ENCODE results near the gene CLIC3.
"Not testable (repeated sequence)": the region's sequence is repeated elsewhere in the genome, so short reads cannot be mapped to it uniquely, and the experiment has no call there.

Gene CLIC3, protein sequence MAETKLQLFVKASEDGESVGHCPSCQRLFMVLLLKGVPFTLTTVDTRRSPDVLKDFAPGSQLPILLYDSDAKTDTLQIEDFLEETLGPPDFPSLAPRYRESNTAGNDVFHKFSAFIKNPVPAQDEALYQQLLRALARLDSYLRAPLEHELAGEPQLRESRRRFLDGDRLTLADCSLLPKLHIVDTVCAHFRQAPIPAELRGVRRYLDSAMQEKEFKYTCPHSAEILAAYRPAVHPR

DNA sequence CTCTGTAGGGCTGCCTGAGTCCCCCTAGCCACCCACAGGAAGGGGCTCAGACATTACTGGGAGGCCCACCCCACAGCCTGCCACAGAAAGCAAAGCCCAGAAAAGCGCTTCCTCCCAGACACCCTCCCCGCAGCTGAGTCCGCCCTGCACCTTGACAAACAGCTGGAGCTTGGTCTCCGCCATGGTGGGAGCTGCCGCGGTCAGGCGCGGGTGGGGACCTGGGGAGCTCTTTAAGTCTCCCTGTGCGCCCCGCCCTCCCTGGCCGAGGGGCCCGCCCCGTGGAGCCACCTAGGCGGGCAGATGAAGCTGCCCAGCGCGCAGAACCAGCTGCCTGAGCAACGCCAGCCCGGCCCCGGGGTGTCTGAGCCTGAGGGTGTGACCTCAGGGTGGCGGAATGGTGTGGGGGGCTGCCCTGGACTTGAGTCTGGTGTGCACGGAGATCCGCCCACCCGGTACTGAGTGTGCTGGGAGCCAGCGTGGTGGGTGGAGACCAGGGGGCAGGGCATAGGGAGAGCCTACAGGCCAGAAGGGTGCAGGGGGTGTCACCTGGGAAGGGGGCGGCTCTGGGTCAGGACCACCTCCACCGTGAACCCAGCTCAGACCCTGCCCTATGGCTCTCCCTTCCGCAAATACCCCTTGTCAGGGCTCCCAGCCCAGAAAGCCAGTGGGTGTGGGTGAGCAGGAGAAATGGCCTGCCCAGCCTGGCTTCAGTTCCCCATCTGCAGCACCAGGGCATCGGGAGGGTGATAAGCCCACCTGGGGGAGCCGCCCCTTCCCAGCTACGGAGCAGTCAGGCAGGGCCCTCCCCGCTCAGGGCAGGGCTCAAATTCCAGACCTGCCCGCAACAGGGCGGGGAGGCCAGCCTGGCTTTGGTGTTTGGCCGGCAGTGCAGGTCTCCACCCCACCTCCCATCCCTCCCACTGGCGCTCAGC lies at the start of gene CLIC3:
CLIC3 (minus strand) TSS at position 208 of the 932 bp plus-strand sequence; CDS start at position 183, 25 bp downstream.
- DNase-seq (ENCODE audit: low read depth, low spot score): no peak

DNA sequence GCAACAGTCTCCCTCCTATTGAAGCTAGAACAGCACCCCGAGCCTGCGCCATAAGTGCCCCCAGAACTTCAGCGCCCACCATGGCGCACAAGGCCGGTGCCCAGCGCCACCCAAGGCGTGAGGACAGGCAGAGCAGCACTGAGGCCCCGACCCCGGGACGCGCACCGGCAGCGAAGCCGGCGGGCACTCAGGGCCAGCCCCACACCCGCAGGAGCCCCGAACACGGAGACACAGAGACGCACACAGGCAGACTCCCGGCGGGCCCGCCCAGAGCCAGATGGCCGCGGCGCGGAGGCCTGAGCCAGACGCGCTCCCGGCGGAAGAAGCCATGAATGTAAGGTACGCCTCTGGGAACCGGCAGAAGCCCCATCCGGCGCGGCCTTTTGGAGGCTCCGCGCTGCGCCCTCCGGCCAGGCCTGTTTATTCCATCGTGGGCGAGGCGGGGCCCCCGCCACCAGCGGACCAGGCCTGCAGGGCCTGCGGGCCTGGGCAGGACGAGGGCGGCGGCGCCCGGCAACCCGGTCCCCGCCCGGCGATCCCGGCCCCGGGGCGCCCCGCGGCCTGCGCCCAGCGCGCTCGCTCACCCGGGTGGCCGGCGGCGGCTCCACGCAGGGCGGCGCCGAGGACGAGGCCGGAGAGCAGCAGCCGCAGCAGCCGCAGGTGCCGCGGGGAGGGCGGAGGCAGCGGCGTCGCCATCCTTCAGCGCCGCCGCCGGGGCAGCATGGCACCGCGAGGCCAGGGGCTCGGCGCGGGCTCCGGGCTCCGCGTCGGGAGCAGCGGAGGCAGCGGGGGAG lies 49.1 kb upstream of the CLIC3 start:
- no peak for DNase-seq (ENCODE audit: low read depth, low spot score)

DNA sequence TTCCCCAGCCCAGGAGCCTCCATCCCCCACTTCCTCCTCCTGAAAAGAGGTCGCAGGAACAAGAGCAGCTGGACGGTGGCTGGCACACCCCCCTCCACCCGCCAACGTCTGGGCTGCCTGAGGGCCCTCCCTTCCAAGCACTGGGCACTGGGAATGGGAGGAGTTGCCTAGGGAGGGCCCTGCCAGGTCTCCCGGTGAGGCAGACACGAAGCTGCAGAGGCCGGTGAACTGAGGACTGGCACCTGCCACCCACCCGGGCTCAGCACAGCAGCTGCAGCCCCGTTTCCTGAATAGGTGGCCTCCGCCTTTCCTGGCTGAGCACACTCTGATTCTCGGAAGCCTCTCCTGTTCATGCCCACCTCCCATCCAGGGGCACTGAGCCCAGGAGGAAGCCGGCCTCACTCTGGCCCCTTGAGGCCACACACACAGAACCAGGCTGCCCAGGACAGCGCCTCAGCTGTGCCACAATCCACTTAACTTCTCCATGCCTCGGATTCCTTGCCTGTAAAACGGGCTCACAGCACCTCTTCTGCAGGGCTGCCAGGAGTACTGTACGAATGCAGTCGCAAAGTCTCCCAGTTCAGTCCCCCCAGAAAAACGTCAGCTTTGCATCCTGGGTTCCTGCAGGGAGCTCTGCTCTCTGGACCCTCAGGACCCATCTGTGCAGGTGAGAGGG lies 48.3 kb upstream of the CLIC3 start:
- DNase-seq (ENCODE audit: low read depth, low spot score): no peak

DNA sequence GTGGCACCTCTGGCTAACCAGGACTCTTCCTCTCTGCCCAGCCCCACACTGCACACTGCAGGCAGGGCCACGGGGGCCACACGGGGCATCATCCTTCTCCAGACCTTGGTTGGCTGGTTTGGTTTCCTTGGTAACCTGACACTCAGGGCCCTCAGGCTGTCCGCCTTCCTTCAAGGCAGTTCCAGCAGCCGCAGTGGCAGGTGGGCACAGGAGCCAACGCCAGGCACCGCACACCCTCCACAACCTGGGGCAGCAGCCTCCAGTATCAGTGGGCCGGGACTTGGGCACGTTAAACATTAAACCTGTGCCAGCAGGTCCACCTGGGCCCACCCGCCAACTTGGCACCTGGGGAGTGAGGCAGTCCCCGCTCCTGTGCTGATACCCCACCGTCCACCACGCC lies 47.7 kb upstream of the CLIC3 start:
- no peak for DNase-seq (ENCODE audit: low read depth, low spot score)

DNA sequence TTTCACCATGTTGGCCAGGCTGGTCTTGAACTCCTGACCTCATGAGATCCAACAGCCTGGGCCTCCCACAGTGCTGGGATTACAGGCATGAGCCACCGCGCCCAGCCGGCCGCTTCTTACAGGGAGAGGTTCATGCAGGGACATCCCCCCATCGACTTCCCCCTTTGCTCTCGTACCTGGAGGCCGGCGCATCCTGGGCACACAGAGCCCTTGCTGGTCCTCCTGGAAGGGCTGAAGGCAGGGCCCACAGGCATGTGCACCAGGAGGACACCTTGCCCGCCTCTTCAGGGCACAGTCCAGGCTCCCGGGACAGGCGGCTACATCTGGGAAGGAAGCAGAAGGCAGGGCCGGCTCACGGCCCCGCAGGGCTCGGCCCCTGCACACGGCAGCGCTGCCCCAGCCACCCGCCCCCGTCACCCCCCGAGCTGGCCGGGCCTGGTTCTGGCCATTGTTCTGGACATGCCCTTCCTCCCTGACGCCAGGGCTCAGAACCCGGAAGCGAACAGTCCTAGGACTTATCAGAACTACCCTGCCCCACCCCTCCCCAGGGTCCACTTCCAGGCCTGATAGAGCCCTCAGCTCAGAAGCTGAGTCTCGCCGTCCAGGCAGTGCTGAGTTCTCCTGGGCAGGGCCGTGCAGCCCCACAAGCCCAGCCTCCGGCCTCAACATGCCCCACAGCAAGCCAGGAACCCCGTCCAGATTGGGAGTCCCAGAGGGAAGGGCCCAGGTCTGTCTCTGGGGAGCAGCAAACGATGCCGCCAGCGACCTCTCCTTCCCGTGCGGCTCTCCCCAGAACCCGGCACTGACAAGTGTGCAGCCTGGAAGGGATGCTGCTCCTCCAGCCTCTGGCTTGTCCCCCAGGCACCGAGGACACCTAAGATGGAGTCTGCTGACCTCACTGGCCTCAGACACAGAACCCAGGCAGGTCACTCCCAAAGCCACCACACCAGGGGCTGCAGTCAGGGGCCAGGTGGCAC lies 46.7 kb upstream of the CLIC3 start:
- DNase-seq (ENCODE audit: low read depth, low spot score): no peak

DNA sequence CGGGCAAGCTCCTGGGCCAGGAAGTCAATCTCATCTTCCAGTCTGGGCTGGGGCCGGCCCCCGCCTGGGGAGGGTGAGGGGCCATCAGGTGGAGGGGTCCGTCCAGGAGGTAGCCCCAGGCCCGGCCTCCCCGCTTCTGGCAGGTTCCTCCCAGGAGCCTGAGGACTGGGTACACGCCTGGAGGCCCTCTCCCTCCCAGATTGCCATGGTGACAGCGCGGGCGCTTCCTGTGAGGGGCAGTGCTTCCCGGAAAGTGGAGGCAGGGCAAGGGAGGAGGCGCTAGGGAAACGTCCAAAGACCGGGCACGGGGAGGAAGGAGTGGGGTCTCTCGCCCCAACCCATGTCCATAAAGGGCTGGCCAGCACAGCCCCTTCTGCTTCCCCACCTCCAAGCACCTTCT lies 44.8 kb upstream of the CLIC3 start:
- DNase-seq (ENCODE audit: low read depth, low spot score): no peak

DNA sequence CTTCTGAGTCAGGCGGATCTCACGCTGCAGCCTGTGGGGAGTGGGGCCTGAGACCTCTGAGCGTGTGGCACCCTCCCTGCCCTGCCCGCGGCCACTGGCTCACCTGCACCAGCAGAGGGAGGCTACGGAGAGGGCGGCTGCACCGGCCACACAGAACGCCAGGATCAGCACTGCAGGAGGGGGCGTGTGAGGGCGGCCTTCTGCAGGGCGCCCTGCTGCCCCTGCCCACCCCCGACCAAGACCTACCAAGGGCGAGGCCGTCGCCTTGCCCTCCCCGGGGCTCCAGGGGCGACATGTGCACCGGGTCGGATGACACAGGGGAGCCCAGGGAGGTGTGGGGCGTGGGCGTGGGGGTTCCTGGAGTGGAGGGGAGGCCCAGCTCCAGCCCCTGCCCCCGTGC lies 44.2 kb upstream of the CLIC3 start:
- no peak for DNase-seq (ENCODE audit: low read depth, low spot score)

DNA sequence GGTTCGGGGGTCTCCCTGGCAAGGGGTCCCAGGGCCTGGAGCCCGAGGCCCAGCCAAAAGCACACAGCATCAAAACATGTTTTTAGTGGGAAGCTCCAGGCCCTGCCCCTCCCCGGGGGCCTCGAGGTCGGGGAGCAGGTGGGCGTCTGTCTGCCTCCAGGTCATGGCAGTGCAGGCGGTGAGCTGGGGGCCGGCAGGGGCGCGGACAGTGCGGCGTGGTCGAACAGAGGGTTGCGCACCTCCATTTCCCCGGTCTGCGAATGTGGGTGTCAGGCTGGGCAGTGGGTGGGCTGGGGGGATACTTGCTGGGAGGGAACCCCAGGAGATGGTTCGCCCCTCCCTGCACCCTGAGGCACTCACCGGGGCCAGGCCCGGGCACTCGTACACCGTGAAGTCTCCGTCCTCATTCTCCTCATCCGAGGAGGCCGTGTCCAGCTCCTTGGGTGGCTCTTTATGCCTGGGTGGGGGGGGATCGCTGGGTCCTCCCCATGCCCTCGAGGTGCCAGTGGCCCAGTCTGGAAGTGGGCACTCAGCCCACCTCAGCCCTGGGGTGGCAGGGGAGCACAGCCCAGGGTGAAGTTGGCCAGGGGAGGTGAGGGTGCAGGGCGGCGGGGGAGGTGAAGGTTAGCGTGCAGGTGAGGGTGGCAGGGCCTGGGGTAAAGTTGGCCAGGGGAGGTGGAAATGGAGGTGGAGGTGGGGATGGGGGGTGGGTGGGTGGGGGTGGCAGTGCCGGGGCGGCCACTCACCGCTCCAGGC lies 43.4 kb upstream of the CLIC3 start:
- no peak for DNase-seq (ENCODE audit: low read depth, low spot score)

DNA sequence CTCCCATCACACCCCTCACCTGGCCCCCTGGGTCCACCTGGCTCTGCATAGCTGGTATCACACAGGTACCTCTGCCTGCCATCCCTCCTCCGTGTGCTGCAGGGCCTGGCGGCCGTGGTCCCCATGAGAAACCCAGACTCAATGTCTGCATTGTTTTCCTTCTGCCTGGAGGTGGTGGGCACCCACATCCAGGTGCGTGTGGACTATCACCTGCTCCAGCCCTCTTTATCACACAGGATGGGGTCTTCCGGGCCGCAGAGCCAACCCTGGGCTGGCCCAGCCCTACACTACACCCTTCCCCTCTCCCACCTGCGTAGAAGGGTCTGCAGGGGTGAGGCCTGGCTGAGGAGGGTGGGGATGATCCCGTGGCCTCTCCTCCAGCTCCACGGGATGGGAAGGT lies 42.5 kb upstream of the CLIC3 start:
- DNase-seq (ENCODE audit: low read depth, low spot score): no peak

DNA sequence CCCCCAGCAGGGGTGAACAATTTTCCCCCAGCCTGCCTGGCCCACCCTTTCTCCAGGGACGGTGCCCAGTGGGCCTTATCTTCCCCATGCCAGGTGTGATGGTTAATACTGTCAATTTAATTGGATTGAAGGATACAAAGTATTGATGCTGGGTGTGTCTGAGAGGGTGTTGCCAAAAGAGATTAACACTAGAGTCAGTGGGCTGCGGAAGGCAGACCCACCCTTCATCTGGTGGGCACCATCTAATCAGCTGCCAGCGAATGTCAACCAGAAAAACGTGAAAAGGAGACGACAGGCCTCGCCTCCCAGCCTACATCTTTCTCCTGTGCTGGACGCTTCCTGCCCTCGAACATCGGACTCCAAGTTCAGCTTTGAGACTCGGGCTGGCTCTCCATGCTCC lies 41.1 kb upstream of the CLIC3 start:
- DNase-seq (ENCODE audit: low read depth, low spot score): no peak

DNA sequence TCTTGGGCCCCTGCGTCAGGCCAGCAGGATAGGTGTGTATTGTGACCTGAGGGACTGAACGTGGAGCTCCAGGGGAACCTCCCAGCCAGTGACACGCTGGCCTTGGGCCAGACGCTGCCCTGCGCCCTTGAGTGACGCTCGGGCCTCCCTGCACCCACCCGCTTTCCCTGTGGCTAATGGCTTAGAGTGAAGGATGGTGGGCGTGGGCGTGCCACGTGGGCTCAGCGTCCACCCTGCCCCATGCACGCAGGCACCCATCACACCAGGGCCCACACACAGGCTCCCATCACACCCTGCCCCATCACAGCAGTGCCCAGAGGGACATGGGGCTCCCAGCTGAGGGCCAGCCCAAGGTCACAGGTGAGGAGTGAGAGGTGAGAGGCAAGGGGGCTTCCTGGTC lies 40.7 kb upstream of the CLIC3 start:
- DNase-seq (ENCODE audit: low read depth, low spot score): no peak

DNA sequence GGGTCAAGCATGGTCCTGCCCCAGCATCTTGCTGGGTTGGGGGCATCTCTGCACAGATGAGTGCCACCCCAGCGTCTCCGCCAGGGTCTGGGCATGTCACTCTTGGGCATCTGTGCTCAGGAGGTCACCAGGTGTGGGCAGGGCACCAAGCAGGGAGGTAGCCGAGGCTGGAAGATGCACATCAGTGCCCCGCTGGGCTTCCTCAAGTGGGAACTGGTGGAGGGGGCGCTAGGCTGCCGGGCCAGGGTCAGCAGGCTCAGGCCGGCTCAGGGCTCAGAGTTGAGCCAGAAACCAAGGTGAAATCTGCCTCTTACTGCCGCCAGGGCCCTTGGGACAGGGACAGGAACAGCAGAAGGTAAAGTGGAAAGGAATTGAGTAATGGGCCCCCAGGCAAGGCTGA lies 39.6 kb upstream of the CLIC3 start:
- DNase-seq (ENCODE audit: low read depth, low spot score): no peak

DNA sequence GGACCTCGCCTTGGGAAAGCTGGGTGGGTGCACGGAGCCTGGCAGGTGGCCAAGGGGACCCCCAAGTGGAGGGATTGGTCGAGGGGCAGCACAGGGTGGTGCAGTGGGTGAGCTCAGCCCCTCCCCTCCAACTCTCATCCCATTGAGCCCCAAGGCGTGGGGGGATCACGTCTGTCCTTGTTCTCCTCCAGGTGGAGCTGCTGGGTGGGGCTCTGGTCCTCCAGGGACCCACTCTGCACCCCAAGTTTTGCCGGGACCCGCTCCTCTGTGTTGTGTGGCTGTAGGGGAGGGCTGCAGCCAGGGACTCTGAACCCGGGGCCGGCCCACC lies 39.1 kb upstream of the CLIC3 start:
- no peak for DNase-seq (ENCODE audit: low read depth, low spot score)

DNA sequence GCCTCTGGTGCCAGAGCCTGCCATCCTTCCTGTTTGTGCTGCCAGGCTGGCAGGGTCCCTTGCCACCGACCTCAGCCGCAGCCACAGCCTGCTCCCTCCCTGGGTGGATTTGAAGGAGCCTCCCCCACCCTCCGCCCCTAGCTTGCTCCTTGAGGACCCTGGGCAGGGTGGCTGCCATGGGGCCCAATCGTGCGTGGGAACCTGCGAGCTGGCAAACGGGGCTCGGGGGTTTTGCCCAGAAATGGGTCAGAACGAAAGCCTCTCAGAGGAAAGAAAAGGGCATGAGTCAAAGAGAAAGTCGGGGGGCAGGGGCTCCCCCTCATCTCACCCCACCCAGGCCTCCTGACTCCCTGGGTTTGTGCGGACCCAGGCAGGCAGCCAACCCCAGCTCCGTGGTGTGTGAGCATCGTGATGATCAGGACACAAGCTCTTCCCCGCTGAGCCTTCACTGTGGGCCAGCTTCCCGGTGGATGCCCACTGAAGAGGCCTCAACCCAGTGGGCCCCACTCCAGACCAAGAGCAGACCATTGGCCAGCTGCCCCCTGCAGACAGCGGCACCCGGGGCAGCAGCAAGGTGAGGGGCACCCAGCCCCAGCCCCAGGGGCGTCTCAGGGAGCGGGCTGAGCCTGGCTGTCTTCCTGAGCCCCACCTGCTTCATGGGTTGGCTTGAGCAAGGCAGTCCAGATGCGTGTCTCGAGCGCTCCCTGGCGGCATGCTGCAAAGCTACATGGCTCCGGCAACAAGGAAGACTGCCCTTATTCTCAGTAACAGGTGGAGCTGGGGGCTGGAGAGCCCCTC lies 38.5 kb upstream of the CLIC3 start:
- peak; percentile 70 for DNase-seq (ENCODE audit: low read depth, low spot score)

DNA sequence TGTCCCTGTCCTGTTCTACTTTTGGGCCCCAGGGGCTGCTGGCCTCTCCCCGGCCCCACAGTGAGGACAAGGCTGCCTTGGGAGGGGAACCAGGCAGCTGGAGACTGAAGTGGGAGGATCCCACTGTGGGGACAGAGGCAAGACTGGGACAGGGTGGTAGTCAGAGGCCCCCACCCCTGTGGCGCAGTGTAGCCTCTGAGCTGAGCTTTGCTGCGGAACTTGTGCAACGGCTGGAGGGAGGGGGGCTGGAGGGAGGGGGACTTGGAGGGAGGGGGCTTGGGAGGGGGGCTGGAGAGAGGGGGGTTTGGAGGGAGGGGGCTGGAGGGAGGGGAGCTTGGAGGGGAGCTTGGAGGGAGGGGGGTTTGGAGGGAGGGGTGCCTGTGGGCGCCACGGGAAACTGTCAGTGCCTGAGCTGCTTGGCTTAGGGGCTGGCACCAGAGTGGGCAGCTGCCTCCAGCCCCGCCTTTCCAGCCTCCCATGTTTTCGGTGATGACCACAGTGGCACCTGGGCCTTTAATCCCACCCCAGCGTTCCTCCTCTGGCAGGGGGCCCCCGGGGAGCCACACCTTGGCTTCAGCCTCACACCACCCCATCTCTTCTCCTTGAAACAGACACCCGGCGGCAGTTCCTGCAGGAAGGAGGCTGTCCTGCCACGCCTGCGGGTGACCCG lies 37.8 kb upstream of the CLIC3 start:
- no peak for DNase-seq (ENCODE audit: low read depth, low spot score)

DNA sequence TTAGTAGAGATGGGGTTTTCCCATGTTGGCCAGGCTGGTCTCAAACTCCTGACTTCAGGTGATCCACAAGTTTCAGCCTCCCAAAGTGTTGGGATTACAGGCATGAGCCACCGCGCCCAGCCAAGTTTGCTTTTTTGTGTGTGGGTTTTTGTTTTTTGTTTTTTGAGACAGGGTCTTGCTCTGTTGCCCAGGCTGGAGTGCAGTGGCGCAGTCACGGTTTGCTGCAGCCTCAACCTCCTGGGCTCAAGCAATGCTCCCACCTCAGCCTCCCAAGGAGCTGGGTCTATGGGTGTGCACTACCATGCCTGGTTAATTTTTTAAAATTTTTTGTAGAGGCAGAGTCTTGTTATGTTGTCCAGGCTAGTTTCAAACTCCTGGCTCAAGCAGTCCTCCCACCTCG lies 37.1 kb upstream of the CLIC3 start:
- not testable (repeated sequence) for DNase-seq (ENCODE audit: low read depth, low spot score)

DNA sequence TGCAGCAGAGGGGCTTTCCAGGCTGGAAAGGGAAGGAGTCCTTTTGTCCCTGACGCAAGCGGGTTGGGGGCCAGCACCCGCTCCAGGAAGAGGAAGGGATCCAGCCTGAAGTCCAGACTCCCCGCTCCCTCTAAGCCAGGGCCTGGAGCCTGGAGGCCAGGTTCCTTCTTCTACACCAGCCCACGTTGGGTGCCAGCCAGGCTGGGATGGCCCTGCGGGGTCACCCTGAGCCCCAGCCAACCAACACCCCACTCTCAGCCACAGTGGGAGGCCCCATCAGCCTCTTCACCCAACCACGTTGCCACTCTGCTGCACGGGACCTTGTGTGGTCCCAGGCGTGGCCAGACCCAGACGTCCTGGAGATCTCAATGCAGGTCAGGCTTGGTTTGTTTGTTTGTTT lies 36.5 kb upstream of the CLIC3 start:
- DNase-seq (ENCODE audit: low read depth, low spot score): no peak

DNA sequence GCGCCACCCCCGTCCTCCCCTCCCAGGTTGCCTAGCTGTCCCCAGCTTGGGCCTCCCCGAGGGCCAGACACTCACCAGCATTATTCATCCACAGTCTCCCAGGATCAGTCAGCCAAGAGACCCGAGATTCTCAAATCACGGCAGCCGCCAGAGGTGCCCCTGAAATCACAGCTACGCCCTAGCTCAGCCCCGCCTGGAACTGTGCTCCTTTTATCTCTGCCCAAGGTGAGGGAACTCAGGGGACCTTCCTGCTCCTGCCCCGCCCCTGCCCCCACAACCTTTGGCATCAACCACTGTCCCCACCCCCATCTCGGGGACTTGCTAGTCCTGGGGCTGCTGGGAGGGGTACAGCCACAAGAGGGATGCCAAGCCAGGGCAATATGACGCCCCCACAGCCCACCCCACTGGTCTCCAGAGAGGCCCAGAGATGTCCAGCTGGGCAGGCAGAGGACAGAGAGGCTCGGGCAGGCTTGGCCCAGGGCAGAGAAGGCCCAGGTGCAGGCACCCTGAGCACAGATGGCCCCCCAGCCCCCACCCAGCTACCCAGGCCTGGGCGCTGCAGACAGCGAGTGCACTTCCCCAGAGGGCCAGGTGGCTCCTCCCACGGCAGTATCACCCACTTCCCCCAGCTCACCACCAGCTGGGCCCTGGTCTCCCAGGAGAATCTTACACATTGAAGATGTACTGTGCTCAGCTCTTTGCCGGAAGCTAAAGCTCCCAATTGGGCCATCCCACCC lies 35.7 kb upstream of the CLIC3 start, which contains the start of gene FUT7:
FUT7 (minus strand) TSS at position 185 of the 737 bp plus-strand sequence; CDS start at position 88, 97 bp downstream.
- no peak for DNase-seq (ENCODE audit: low read depth, low spot score)
